K562 (cell line): Measurements from ENCODE around the gene ANKRD13D. TPM values are rescaled to one million over a fixed set of nuclear protein-coding genes. Genes with fewer than 3 reads are reported as not detected.

Experiments used
- CBFA2T3 ChIP-seq: fragments of 450-650 bp; IDR thresholded peaks from 2 replicates; pipeline ENCODE4 v1.6.1; 2017
- ELF4 ChIP-seq: fragments of 450-650 bp; formaldehyde crosslinking; IDR thresholded peaks from 2 replicates; pipeline ENCODE4 v1.4.0; 2022; ENCODE audit warnings: missing genetic modification characterization
- FOXA1 ChIP-seq: fragments of 450-650 bp; IDR thresholded peaks from 2 replicates; pipeline ENCODE4 v1.6.1; 2016; ENCODE audit warnings: mild to moderate bottlenecking, borderline replicate concordance
- GTF2F1 ChIP-seq: IDR thresholded peaks from 2 replicates; pipeline ENCODE4 v1.6.1; 2011; ENCODE audit warnings: low read depth, low read length, improper control_type of control experiment
- HDAC1 ChIP-seq, 2 experiments: fragments of 450-650 bp; IDR thresholded peaks; 2 replicates each; pipeline ENCODE4 v1.6.1; 2016 to 2017; ENCODE audit warnings: inconsistent platforms in 1 of 2, mild to moderate bottlenecking in 1 of 2, moderate library complexity in 1 of 2
- HDAC6 ChIP-seq: IDR thresholded peaks from 2 replicates; pipeline ENCODE4 v1.6.1; 2012; ENCODE audit warnings: low read depth, mild to moderate bottlenecking, control low read depth, inconsistent platforms, low read length, moderate library complexity
- ILF3 ChIP-seq: fragments of 450-650 bp; IDR thresholded peaks from 2 replicates; pipeline ENCODE4 v1.6.1; 2018; ENCODE audit warnings: antibody characterized with exemption, mild to moderate bottlenecking, moderate library complexity, borderline replicate concordance
- ILK ChIP-seq: fragments of 450-650 bp; IDR thresholded peaks from 2 replicates; pipeline ENCODE4 v1.6.1; 2016; ENCODE audit warnings: missing genetic modification characterization, low read depth, mild to moderate bottlenecking, missing compliant biosample characterization, moderate library complexity, borderline replicate concordance
- JUN ChIP-seq, 2 experiments: sonication (generic) in 1 of 2; formaldehyde crosslinking in 1 of 2; IDR thresholded peaks; 2 replicates each; pipeline versions ENCODE4 v1.6.1 to v1.8.0; 2012 to 2022; ENCODE audit warnings: borderline replicate concordance in 2 of 2, mild to moderate bottlenecking in 2 of 2, improper control_type of control experiment in 1 of 2, low read depth in 1 of 2, low read length in 1 of 2, missing genetic modification reagents in 1 of 2
- MXI1 ChIP-seq: IDR thresholded peaks from 2 replicates; pipeline ENCODE4 v1.6.1; 2011; ENCODE audit warnings: low read depth, mild to moderate bottlenecking, improper control_type of control experiment, low read length
- NONO ChIP-seq, 2 experiments: fragments of 200-400 bp in 1 of 2; fragments of 450-650 bp in 1 of 2; formaldehyde crosslinking in 1 of 2; IDR thresholded peaks; 2 replicates each; pipeline ENCODE4 v1.6.1; 2017; ENCODE audit warnings: low read depth in 2 of 2, mild to moderate bottlenecking in 2 of 2, moderate library complexity in 2 of 2, low read length in 1 of 2
- POLR2G ChIP-seq: fragments of 200-400 bp; formaldehyde crosslinking; IDR thresholded peaks from 2 replicates; pipeline ENCODE4 v1.6.1; 2017; ENCODE audit warnings: low read depth, mild to moderate bottlenecking, antibody characterized with exemption, low read length, moderate library complexity
- SMARCA5 ChIP-seq: fragments of 450-650 bp; IDR thresholded peaks from 2 replicates; pipeline ENCODE4 v1.6.1; 2016
- TBP ChIP-seq: optimal IDR thresholded peaks from 2 replicates; pipeline ENCODE3; 2011; ENCODE audit warnings: low read depth, low read length, improper control_type of control experiment
- ZBTB7A ChIP-seq: IDR thresholded peaks from 2 replicates; pipeline ENCODE4 v1.6.1; 2011; ENCODE audit warnings: low read depth, mild to moderate bottlenecking, low read length, moderate library complexity, borderline replicate concordance; ENCODE audit not compliant: control insufficient read depth
- ZFP36 ChIP-seq: fragments of 150-350 bp; IDR thresholded peaks from 2 replicates; pipeline ENCODE4 v1.6.1; 2018; ENCODE audit warnings: low read length, low read depth; ENCODE audit not compliant: partially characterized antibody
- polyA plus RNA-seq, 8 experiments: library from polyadenylated mRNA; depleted of rRNA in 4 of 8; stranded (reverse) in 5 of 8; unstranded in 3 of 8; fragments of >200 nt; fragmentation: Nextera tagmentation in 2 of 8; fragmentation: Illumina TruSeq in 1 of 8; extraction: Ambion mirVana in 2 of 8; extraction: Trizol in 1 of 8; gene quantifications; 2 replicates each; pipeline versions ENCODE4 v1.2.1 to v1.2.3, GENCODE V29; 2011 to 2014; ENCODE audit warnings: inconsistent platforms in 1 of 8, missing spikeins in 1 of 8
- total RNA-seq, 7 experiments: library from RNA; depleted of rRNA in 6 of 7; stranded (reverse); fragments of >200 nt in 6 of 7; fragmentation: Illumina TruSeq in 2 of 7; extraction: Trizol in 2 of 7; gene quantifications; 2 replicates each; pipeline versions ENCODE4 v1.2.1 to v1.2.3, GENCODE V29; 2011 to 2021; ENCODE audit warnings: low replicate concordance in 1 of 7
- TF ChIP-seq, protein P1 (sequence below): fragments of 200-800 bp; sonication (Bioruptor generic); IDR thresholded peaks from 2 replicates; pipeline ENCODE4 v1.6.1; 2017; ENCODE audit warnings: missing genetic modification characterization, missing compliant biosample characterization
- TF ChIP-seq, protein P2 (sequence below), 2 experiments: fragments of 250-450 bp in 1 of 2; fragments of 450-650 bp in 1 of 2; sonication (Bioruptor Pico) in 1 of 2; IDR thresholded peaks; 2 replicates each; pipeline versions ENCODE4 v1.6.1 to v1.8.0; 2016 to 2021; ENCODE audit warnings: mild to moderate bottlenecking in 2 of 2, moderate library complexity in 2 of 2, missing compliant biosample characterization in 1 of 2, missing genetic modification characterization in 1 of 2
- TF ChIP-seq, protein P3 (sequence below): sonication (generic); formaldehyde crosslinking; IDR thresholded peaks from 2 replicates; pipeline ENCODE4 v1.8.0; 2022; ENCODE audit warnings: mild to moderate bottlenecking, missing genetic modification reagents
- TF ChIP-seq, protein P4 (sequence below): IDR thresholded peaks from 3 replicates; pipeline ENCODE4 v1.6.1; 2011; ENCODE audit warnings: borderline replicate concordance, mild to moderate bottlenecking, moderate library complexity; ENCODE audit not compliant: insufficient read length; ENCODE audit errors: extremely low read depth

Gene ANKRD13D
- total and polyA plus RNA-seq, 9 of the 15 experiments (the other 6 are each of a cell fraction or from before 2014, with no cell fraction given): 0.94 to 40.9 (median 22.4) TPM

DNA sequence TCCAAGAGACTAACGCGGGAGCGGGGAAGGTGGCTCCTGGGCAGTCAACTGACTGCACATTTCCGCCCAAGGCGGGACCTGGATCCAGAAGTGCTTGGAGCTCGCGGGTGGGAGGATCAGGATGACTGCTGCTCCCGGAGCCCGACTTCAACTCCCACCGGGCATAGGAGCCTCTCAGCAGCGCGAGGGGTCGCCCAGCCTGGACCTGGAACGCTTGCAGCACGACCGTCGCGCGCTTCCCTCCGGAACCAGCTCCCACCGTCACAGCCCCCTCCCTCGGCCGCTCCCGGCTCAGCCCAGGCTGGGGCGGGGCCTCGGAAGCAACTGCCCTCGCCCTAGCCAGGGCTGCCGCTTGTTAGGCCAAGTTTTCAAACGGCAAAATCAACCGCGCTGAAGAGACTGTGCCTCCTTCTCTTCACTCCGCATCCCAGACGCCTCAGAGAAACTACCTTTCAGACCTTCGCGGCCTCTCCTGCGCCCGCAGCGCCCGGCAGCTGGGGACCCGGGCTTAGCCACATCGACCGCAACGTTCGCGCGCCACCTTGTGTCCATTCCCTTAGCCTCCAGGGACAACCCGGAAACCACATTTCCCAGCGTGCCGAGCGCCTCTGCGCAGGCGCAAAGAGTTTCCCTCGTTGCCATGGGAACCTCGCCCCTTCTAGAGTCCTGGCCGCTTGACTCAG, 28.2 kb downstream of the ANKRD13D start (continued):
- TF ChIP-seq HDAC1 (IDR thresholded peaks at IDR 0.05): no peak; a peak in 1 of 4 replicates
- TF ChIP-seq JUN (IDR thresholded peaks at IDR 0.05; ENCODE audit: borderline replicate concordance, low read depth, low read length): 0 out of 2 replicates have a peak, but pooled peaks have one; percentile 7
- TF ChIP-seq JUN (CRISPR knock-in tag; IDR thresholded peaks at IDR 0.05; ENCODE audit: borderline replicate concordance): peak; percentile 50; the same call in 1 of the 2 replicates
- TF ChIP-seq, protein P1, sequence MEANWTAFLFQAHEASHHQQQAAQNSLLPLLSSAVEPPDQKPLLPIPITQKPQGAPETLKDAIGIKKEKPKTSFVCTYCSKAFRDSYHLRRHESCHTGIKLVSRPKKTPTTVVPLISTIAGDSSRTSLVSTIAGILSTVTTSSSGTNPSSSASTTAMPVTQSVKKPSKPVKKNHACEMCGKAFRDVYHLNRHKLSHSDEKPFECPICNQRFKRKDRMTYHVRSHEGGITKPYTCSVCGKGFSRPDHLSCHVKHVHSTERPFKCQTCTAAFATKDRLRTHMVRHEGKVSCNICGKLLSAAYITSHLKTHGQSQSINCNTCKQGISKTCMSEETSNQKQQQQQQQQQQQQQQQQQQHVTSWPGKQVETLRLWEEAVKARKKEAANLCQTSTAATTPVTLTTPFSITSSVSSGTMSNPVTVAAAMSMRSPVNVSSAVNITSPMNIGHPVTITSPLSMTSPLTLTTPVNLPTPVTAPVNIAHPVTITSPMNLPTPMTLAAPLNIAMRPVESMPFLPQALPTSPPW (CRISPR knock-in tag): peak; percentile 82
- TF ChIP-seq ZFP36: no peak
- no peak for TF ChIP-seq ILK (tag)
- no peak for TF ChIP-seq NONO (IDR thresholded peaks at IDR 0.05; ENCODE audit: low read depth in 2 of 2, low read length in 1 of 2)
- no peak for TF ChIP-seq ILF3
- TF ChIP-seq GTF2F1: no peak
- TF ChIP-seq, protein P2, sequence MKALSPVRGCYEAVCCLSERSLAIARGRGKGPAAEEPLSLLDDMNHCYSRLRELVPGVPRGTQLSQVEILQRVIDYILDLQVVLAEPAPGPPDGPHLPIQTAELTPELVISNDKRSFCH (CRISPR knock-in tag; IDR thresholded peaks at IDR 0.05): no peak
- TF ChIP-seq, protein P2 (tag; IDR thresholded peaks at IDR 0.05): peak; percentile 31; the same call in 1 of the 2 replicates
- no peak for TF ChIP-seq ELF4
- TF ChIP-seq MXI1: peak; percentile 97
- peak; percentile 80; the same call in 1 of the 2 replicates for TF ChIP-seq ZBTB7A
- no peak for TF ChIP-seq CBFA2T3
- TF ChIP-seq, protein P3, sequence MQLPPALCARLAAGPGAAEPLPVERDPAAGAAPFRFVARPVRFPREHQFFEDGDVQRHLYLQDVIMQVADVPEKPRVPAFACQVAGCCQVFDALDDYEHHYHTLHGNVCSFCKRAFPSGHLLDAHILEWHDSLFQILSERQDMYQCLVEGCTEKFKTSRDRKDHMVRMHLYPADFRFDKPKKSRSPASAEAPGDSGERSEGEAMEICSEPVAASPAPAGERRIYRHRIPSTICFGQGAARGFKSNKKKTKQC (CRISPR knock-in tag): no peak; the same call in 1 of the 2 replicates
- TF ChIP-seq SMARCA5: no peak
- TF ChIP-seq TBP: peak; percentile 70
- no peak for TF ChIP-seq HDAC6
- TF ChIP-seq FOXA1: no peak
- TF ChIP-seq, protein P4, sequence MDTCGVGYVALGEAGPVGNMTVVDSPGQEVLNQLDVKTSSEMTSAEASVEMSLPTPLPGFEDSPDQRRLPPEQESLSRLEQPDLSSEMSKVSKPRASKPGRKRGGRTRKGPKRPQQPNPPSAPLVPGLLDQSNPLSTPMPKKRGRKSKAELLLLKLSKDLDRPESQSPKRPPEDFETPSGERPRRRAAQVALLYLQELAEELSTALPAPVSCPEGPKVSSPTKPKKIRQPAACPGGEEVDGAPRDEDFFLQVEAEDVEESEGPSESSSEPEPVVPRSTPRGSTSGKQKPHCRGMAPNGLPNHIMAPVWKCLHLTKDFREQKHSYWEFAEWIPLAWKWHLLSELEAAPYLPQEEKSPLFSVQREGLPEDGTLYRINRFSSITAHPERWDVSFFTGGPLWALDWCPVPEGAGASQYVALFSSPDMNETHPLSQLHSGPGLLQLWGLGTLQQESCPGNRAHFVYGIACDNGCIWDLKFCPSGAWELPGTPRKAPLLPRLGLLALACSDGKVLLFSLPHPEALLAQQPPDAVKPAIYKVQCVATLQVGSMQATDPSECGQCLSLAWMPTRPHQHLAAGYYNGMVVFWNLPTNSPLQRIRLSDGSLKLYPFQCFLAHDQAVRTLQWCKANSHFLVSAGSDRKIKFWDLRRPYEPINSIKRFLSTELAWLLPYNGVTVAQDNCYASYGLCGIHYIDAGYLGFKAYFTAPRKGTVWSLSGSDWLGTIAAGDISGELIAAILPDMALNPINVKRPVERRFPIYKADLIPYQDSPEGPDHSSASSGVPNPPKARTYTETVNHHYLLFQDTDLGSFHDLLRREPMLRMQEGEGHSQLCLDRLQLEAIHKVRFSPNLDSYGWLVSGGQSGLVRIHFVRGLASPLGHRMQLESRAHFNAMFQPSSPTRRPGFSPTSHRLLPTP: no peak
- TF ChIP-seq POLR2G: peak; percentile 90
